GM10847 (cell line): ENCODE results near the gene TAC3.

ENCODE experiments used
- POLR2A ChIP-seq: IDR thresholded peaks from 2 replicates; pipeline ENCODE4 v1.6.1; 2011; ENCODE audit not compliant: insufficient read length; ENCODE audit errors: extremely low read depth

The TAC3 gene

DNA sequence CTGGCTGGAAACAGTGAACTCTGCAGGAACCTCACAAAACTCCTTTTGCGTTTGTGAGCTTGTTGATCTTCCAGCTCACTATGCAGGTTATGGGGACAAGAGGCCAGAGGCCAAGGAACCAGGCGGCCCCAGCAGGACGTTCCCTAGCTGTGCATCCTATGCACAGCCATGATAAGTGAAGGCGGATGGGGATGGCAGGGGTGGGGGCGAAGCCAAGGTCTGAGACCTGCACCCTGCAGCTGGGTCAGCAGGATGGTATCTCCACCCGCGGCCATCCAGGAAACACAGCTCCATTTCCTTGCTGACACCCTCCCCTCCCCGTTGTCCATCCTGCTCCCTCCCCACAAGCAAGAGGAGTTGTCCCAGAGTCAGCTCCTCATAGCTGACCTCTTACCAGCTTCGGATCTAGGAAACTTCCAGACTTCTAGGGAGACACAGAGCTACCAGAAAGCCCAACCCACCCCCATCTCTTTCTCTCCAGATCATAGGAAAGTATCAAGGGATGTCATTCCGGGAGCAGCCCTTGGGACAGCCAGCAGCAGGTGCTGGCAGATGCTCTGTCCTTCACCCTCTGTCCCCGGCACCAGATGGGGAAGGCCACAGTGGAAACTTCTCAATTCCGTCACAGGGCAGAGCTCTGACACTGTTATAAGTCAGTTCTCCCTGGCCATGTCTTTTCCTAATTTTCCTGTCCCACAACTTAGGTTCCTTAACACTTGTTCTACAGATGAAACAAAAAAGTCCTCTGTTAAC is 19.4 kb downstream of the TAC3 start:
- no peak for TF ChIP-seq POLR2A

GRCh38 chr12:56995930-56996496 is 20.3 kb downstream of the TAC3 start:
- no peak for TF ChIP-seq POLR2A

DNA sequence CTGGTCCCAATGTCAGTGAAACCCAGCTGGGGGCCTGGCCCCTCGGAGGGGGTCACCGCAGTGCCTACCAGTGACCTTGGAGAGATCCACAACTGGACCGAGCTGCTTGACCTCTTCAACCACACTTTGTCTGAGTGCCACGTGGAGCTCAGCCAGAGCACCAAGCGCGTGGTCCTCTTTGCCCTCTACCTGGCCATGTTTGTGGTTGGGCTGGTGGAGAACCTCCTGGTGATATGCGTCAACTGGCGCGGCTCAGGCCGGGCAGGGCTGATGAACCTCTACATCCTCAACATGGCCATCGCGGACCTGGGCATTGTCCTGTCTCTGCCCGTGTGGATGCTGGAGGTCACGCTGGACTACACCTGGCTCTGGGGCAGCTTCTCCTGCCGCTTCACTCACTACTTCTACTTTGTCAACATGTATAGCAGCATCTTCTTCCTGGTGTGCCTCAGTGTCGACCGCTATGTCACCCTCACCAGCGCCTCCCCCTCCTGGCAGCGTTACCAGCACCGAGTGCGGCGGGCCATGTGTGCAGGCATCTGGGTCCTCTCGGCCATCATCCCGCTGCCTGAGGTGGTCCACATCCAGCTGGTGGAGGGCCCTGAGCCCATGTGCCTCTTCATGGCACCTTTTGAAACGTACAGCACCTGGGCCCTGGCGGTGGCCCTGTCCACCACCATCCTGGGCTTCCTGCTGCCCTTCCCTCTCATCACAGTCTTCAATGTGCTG is 21.0 kb downstream of the TAC3 start:
- no peak for TF ChIP-seq POLR2A

DNA sequence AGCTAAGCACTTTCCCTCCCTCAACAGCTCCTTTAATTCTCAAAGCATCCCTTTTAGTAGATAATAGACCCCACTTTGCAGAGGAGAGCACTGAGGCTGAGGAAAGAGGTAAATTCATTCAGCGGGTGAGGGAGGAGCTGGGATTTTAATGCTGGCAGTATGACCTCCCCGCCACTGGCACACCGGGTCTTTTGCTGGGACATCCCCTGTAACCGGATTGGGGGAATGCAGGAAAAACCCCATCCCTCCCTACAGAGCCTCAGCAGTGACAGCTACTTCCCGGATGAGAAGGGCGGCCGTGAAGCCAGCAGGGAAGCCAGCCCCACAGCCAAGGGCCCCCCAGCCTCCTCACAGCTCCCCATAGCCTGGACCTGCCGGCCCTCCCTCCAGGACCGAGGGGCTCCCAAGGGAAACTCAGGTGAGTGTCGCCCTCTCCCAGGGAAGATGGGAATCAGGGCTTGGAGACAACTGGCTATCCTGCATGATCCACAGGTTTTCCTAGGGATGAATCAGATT is 22.0 kb downstream of the TAC3 start:
- no peak for TF ChIP-seq POLR2A

- TF ChIP-seq POLR2A, result no peak
Observed at GRCh38 chr12:56993346-56993745, 23.0 kb downstream of the TAC3 start.

- TF ChIP-seq POLR2A, result no peak
Observed at GRCh38 chr12:56991319-56992246, 24.7 kb downstream of the TAC3 start.

DNA sequence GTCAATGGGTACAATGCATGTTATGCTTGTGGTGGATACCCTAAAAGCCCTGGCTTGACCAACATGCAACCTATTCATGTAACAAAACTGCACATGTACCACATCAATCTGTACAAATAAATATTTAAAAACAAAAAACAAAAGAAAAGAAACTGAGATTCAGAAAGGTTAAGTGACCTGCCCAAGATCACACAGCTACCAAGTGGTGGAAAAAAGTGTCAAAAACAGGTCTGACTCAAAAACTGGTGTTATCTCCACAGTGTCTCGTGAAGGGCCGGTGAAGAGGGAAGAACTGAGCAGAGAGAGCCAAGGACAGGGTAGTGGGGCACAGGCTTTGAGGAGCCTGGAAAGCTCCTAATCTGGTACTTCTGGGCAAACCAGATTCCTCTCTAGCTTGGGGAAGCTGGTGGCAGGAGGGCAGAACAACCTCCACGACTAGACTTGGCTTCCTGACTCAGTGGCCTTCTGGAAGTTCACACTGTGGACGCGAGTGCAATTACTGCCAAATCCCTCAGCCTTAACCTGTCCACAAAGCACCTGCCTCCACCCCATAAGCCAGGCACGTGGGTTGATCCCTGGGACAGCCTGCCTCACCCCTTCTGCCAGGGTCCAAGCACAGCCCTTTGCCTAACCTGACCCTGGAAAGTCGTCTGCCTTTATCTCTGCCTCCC is 25.5 kb downstream of the TAC3 start:
- no peak for TF ChIP-seq POLR2A

GRCh38 chr12:56989861-56990610 is 26.3 kb downstream of the TAC3 start:
- no peak for TF ChIP-seq POLR2A

GRCh38 chr12:56988207-56988739 is 28.1 kb downstream of the TAC3 start:
- no peak for TF ChIP-seq POLR2A

DNA sequence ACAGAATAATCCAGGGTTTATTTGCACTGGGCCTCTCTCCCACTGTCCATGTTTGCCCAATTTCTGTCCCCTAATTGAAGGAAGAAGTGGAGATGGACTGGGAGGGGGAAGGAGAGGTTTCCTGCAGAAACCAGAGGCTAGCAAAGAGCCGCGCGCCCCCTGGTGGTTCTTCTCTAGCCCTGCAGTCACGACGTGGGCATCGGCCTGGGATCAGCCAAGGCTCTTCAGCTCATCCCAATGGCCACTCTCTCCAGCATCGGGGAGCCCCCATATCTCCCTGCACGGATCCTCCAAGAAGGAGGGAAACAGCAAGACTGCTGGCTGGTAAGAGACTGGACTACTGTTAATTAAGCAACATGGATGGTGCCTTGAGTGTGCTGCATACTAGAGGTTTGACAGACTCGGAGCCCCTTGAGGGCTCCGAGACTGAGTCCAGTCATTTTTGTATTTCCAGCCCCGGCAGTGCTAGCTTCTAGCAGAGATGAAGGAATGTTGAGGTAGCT is 28.7 kb downstream of the TAC3 start:
- TF ChIP-seq POLR2A, result no peak

- TF ChIP-seq POLR2A, result no peak
Observed at GRCh38 chr12:56987011-56987410, 29.3 kb downstream of the TAC3 start.

GRCh38 chr12:56983386-56983785 is 32.9 kb downstream of the TAC3 start:
- TF ChIP-seq POLR2A, result no peak

GRCh38 chr12:56980941-56981530 is 35.3 kb downstream of the TAC3 start:
- no peak for TF ChIP-seq POLR2A
